ENCODE results near the gene GNAQ. TPM values are rescaled to one million over a fixed set of nuclear protein-coding genes. Genes with fewer than 3 reads are reported as not detected.
A peak's percentile ranks its signal among the peaks of the same experiment; 100 is the strongest.

The GNAQ gene
- total RNA-seq, 1 experiment from 2014 or later: 29.2 TPM

GRCh38 chr9:77847059-77847499, 184.5 kb downstream of the GNAQ start:
- DNase-seq (ENCODE audit: low read depth): peak; percentile 41

- no peak for DNase-seq (ENCODE audit: low read depth)
Observed at GRCh38 chr9:77844415-77844814, 187.2 kb downstream of the GNAQ start.

- no peak for DNase-seq (ENCODE audit: low read depth)
Observed at GRCh38 chr9:77843871-77844155, 187.8 kb downstream of the GNAQ start.

GRCh38 chr9:77843076-77843870, 188.3 kb downstream of the GNAQ start:
- peak; percentile 74 for DNase-seq (ENCODE audit: low read depth)

- peak; percentile 46 for DNase-seq (ENCODE audit: low read depth)
Observed at GRCh38 chr9:77841739-77842386, 189.7 kb downstream of the GNAQ start.

- DNase-seq (ENCODE audit: low read depth): peak; percentile 54
Observed at GRCh38 chr9:77839459-77840140, 192.0 kb downstream of the GNAQ start.

- DNase-seq (ENCODE audit: low read depth): no peak
Observed at GRCh38 chr9:77838986-77839385, 192.6 kb downstream of the GNAQ start.

GRCh38 chr9:77834898-77835488, 196.6 kb downstream of the GNAQ start:
- peak; percentile 78 for DNase-seq (ENCODE audit: low read depth)

GRCh38 chr9:77833561-77834429, 197.8 kb downstream of the GNAQ start:
- DNase-seq (ENCODE audit: low read depth): no peak

- no peak for DNase-seq (ENCODE audit: low read depth)
Observed at GRCh38 chr9:77832639-77833038, 199.0 kb downstream of the GNAQ start.

- DNase-seq (ENCODE audit: low read depth): no peak
Observed at GRCh38 chr9:77831781-77832180, 199.8 kb downstream of the GNAQ start.

GRCh38 chr9:77830618-77831285, 200.9 kb downstream of the GNAQ start:
- no peak for DNase-seq (ENCODE audit: low read depth)

- DNase-seq (ENCODE audit: low read depth): peak; percentile 82
Observed at GRCh38 chr9:77829420-77829819, 202.2 kb downstream of the GNAQ start.

- DNase-seq (ENCODE audit: low read depth): no peak
Observed at GRCh38 chr9:77827104-77827784, 204.4 kb downstream of the GNAQ start.

- DNase-seq (ENCODE audit: low read depth): no peak
Observed at GRCh38 chr9:77826621-77827020, 205.0 kb downstream of the GNAQ start.

- no peak for DNase-seq (ENCODE audit: low read depth)
Observed at GRCh38 chr9:77826116-77826515, 205.5 kb downstream of the GNAQ start.

- DNase-seq (ENCODE audit: low read depth): no peak
Observed at GRCh38 chr9:77825361-77825760, 206.2 kb downstream of the GNAQ start.

GRCh38 chr9:77820293-77820954, 211.2 kb downstream of the GNAQ start:
- peak; percentile 80 for DNase-seq (ENCODE audit: low read depth)

GRCh38 chr9:77819657-77820056, 212.0 kb downstream of the GNAQ start:
- no peak for DNase-seq (ENCODE audit: low read depth)

All from LHCN-M2 (cell line).